GM18517 (cell line): ENCODE results near the gene AFAP1L2.

ENCODE experiments used
- ATAC-seq: cut with Tn5 transposase; IDR thresholded peaks from one replicate; pipeline ENCODE4 v1.9.1; 2021; ENCODE audit warnings: mild to moderate bottlenecking, moderate library complexity; ENCODE audit not compliant: unreplicated experiment

AFAP1L2 gene

DNA sequence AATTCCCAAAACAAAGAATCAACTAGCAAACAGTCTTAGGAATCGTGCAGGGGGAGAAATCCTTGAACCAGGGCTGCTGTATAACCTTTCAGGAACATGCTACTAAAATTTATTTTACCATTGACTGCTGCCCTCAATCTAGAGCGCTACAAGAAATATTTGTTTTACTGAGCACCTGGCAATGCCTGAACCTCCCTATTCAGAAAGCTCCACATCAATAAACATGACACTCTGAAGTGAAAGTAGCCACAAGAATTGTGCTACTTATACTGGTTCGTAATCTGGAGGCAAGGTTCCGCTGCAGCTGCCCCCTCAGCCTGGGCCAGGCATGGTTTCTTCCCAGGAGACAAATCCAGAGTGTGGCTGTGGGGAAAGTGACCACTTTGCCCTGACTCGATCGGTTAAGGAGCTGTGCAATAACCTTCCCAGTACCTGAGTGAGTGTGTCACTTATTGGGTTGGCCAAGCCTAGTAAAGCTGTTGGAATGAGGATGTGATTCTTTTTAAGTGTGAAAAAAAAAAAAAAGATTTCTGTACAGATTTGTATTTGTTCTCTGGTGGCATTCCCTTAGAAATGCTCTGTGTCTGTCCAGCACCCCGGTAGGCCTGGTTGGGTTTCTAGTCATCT lies 157.5 kb downstream of the AFAP1L2 start:
- no peak for ATAC-seq

DNA sequence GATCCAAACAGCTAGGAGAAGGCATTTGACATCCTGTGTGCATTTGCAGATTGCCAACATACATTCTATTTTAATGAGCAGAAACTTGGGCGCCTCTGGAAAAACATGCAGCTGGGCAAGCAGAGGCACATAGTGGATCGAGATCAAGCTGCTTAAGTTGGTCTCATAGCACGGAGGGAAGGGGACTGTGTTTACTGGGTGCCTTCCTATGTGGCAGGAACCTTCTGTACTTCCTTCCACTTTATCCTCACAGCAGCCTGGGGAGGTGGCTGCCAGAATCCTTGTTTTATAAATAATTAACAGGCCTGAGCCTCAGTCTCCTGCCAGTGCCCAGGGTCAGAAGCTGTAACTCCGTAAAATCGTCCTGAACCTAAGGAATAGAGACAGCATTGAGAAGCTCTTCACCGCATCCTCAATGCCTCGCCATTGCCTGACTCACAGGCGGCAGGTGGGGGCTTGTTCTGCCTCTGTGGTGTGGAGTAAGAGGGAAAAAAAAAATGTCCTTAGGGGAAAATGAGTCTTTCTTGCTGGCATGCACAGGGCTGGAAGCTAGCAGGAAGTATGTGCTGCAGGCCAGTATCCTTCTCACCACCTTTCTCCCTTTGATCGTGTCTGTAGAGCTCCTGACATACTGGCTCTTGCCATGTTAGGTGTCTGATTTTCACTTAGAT lies 159.0 kb downstream of the AFAP1L2 start:
- ATAC-seq: no peak
